Neural cell (in vitro differentiated cells): ENCODE measurements around the gene NACC2.

Experiments
- CTCF ChIP-seq: fragments of 450-650 bp; IDR thresholded peaks from 2 replicates; pipeline ENCODE4 v1.5.1; 2014; ENCODE audit warnings: antibody characterized with exemption, mild to moderate bottlenecking, moderate library complexity; ENCODE audit not compliant: poor library complexity, severe bottlenecking
- EP300 ChIP-seq: fragments of 450-650 bp; conservative IDR thresholded peaks from 2 replicates; pipeline ENCODE4 v1.6.1; 2014; ENCODE audit warnings: antibody characterized with exemption, mild to moderate bottlenecking, moderate library complexity; ENCODE audit not compliant: poor library complexity, severe bottlenecking
- EZH2 ChIP-seq: fragments of 200-600, 300-800 bp; shearing (Covaris generic), sonication (generic); IDR thresholded peaks from 2 replicates; pipeline ENCODE4 v1.6.1; 2014; ENCODE audit warnings: antibody characterized with exemption, low read length, borderline replicate concordance, mild to moderate bottlenecking; ENCODE audit not compliant: insufficient read depth, poor library complexity, severe bottlenecking
- MXI1 ChIP-seq: fragments of 450-650 bp; conservative IDR thresholded peaks from 2 replicates; pipeline ENCODE4 v1.6.1; 2014; ENCODE audit warnings: antibody characterized with exemption, mild to moderate bottlenecking; ENCODE audit not compliant: poor library complexity, severe bottlenecking
- POLR2AphosphoS5 ChIP-seq: IDR thresholded peaks from 2 replicates; pipeline ENCODE4 v1.6.1; 2012
- RAD21 ChIP-seq: fragments of 450-650 bp; conservative IDR thresholded peaks from 2 replicates; pipeline ENCODE4 v1.6.1; 2014; ENCODE audit warnings: antibody characterized with exemption, mild to moderate bottlenecking, moderate library complexity
- REST ChIP-seq: IDR thresholded peaks from 2 replicates; pipeline ENCODE4 v1.6.1; 2012; ENCODE audit warnings: borderline replicate concordance
- SMC3 ChIP-seq: fragments of 450-650 bp; conservative IDR thresholded peaks from 2 replicates; pipeline ENCODE4 v1.6.1; 2014; ENCODE audit warnings: antibody characterized with exemption, mild to moderate bottlenecking, moderate library complexity; ENCODE audit not compliant: poor library complexity
- TAF1 ChIP-seq: IDR thresholded peaks from 2 replicates; pipeline ENCODE4 v1.6.1; 2012; ENCODE audit warnings: low read depth

GRCh38 chr9:136054798-136055714 lies 40.0 kb downstream of the NACC2 start:
- TF ChIP-seq EP300: no peak
- TF ChIP-seq EZH2: no peak
- TF ChIP-seq CTCF: no peak
- TF ChIP-seq SMC3: no peak
- TF ChIP-seq RAD21: no peak
- no peak for TF ChIP-seq MXI1
- TF ChIP-seq POLR2AphosphoS5: no peak
- TF ChIP-seq REST: no peak
- TF ChIP-seq TAF1: no peak
